Measurements from ENCODE around the gene NLRC4.

NLRC4 gene

DNA sequence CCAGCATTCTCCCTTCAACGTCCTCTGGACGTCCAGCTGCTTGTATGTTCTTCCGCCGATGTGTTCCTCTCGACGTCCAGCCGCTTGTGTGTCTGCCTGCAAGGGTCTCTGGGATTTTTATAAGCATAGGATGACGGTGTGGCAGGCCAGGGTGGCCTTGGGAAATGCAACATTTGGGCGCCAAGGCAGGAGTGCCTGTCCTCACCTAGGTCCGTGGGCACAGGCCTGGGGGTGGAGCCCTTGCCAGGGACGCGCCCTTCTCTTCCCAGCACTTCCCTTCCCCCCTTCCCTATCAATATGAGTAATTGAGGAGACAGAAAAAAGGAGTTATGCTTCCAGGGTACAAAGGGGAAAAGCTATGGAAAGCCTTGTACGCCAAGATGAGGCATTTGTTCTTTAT is 6.4 kb downstream of the NLRC4 start:
- no peaks in the 10 kb centered on the region for H3K79me2 ChIP-seq (ENCODE audit: low read length)
- no peak overlapping the region for H3K9ac ChIP-seq (ENCODE audit: low read length)
- H4K20me1 ChIP-seq (ENCODE audit: insufficient read depth, low read length), result no peaks in the 10 kb centered on the region
- H3K36me3 ChIP-seq (replicated peaks; ENCODE audit: insufficient read depth, low read length), result no peaks in the 10 kb centered on the region
- H3F3A ChIP-seq (ENCODE audit: insufficient read depth, low read length), result no peaks in the 10 kb centered on the region
- H3K27ac ChIP-seq (ENCODE audit: low read length), result no peak overlapping the region
- H2AFZ ChIP-seq (ENCODE audit: low read length), result no peak overlapping the region
- no peak for DNase-seq
- H3K9me2 ChIP-seq (replicated peaks; ENCODE audit: insufficient read depth, low read length), result no peaks in the 10 kb centered on the region
- H3K4me1 ChIP-seq (ENCODE audit: low read length), result no peaks in the 10 kb centered on the region
- H3K4me2 ChIP-seq (ENCODE audit: low read depth, low read length), result no peak overlapping the region
- no peak overlapping the region for H3K4me3 ChIP-seq (ENCODE audit: low read length)
- no peaks in the 10 kb centered on the region for H3K9me3 ChIP-seq (replicated peaks; ENCODE audit: insufficient read depth, low read length)
- TF ChIP-seq EZH2 (optimal IDR thresholded peaks at IDR 0.05; ENCODE audit: low read depth, low read length) (no peak), EZH2phosphoT487 (IDR thresholded peaks at IDR 0.05; ENCODE audit: low read length) (no peak)
- TF ChIP-seq, protein P1, sequence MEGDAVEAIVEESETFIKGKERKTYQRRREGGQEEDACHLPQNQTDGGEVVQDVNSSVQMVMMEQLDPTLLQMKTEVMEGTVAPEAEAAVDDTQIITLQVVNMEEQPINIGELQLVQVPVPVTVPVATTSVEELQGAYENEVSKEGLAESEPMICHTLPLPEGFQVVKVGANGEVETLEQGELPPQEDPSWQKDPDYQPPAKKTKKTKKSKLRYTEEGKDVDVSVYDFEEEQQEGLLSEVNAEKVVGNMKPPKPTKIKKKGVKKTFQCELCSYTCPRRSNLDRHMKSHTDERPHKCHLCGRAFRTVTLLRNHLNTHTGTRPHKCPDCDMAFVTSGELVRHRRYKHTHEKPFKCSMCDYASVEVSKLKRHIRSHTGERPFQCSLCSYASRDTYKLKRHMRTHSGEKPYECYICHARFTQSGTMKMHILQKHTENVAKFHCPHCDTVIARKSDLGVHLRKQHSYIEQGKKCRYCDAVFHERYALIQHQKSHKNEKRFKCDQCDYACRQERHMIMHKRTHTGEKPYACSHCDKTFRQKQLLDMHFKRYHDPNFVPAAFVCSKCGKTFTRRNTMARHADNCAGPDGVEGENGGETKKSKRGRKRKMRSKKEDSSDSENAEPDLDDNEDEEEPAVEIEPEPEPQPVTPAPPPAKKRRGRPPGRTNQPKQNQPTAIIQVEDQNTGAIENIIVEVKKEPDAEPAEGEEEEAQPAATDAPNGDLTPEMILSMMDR (IDR thresholded peaks at IDR 0.05; ENCODE audit: low read length), result no peak
- H3K27me3 ChIP-seq (replicated peaks; ENCODE audit: insufficient read depth, low read length), result no peaks in the 10 kb centered on the region

- Histone ChIP-seq H3F3A (ENCODE audit: insufficient read depth, low read length) (no peaks in the 10 kb centered on the region), H3K4me1 (ENCODE audit: low read length) (no peaks in the 10 kb centered on the region), H3K36me3 (replicated peaks; ENCODE audit: insufficient read depth, low read length) (no peaks in the 10 kb centered on the region), H3K27me3 (replicated peaks; ENCODE audit: insufficient read depth, low read length) (no peaks in the 10 kb centered on the region), H3K9me3 (replicated peaks; ENCODE audit: insufficient read depth, low read length) (no peaks in the 10 kb centered on the region), H3K79me2 (ENCODE audit: low read length) (no peaks in the 10 kb centered on the region), H3K4me3 (ENCODE audit: low read length) (no peak overlapping the region), H3K9ac (ENCODE audit: low read length) (no peak overlapping the region), H2AFZ (ENCODE audit: low read length) (no peak overlapping the region), H3K9me2 (replicated peaks; ENCODE audit: insufficient read depth, low read length) (no peaks in the 10 kb centered on the region), H3K27ac (ENCODE audit: low read length) (no peak overlapping the region), H4K20me1 (ENCODE audit: insufficient read depth, low read length) (no peaks in the 10 kb centered on the region), H3K4me2 (ENCODE audit: low read depth, low read length) (no peak overlapping the region)
- no peak for DNase-seq
- TF ChIP-seq EZH2 (optimal IDR thresholded peaks at IDR 0.05; ENCODE audit: low read depth, low read length) (no peak), EZH2phosphoT487 (IDR thresholded peaks at IDR 0.05; ENCODE audit: low read length) (no peak)
- TF ChIP-seq, protein P1 (IDR thresholded peaks at IDR 0.05; ENCODE audit: low read length), result no peak
These were observed 14.4 kb downstream of the NLRC4 start for GRCh38 chr2:32250290-32250689.

- Histone ChIP-seq H3K27me3 (replicated peaks; ENCODE audit: insufficient read depth, low read length) (no peaks in the 10 kb centered on the region), H3K36me3 (replicated peaks; ENCODE audit: insufficient read depth, low read length) (no peaks in the 10 kb centered on the region), H2AFZ (ENCODE audit: low read length) (no peak overlapping the region), H3K27ac (ENCODE audit: low read length) (no peak overlapping the region), H3K4me3 (ENCODE audit: low read length) (no peak overlapping the region), H3K9me2 (replicated peaks; ENCODE audit: insufficient read depth, low read length) (no peaks in the 10 kb centered on the region), H3K79me2 (ENCODE audit: low read length) (no peaks in the 10 kb centered on the region), H3K9me3 (replicated peaks; ENCODE audit: insufficient read depth, low read length) (no peaks in the 10 kb centered on the region), H3K4me1 (ENCODE audit: low read length) (no peaks in the 10 kb centered on the region), H3F3A (ENCODE audit: insufficient read depth, low read length) (no peaks in the 10 kb centered on the region), H3K4me2 (ENCODE audit: low read depth, low read length) (no peak overlapping the region), H4K20me1 (ENCODE audit: insufficient read depth, low read length) (no peaks in the 10 kb centered on the region), H3K9ac (ENCODE audit: low read length) (no peak overlapping the region)
- TF ChIP-seq EZH2 (optimal IDR thresholded peaks at IDR 0.05; ENCODE audit: low read depth, low read length) (no peak), EZH2phosphoT487 (IDR thresholded peaks at IDR 0.05; ENCODE audit: low read length) (no peak)
- TF ChIP-seq, protein P1 (IDR thresholded peaks at IDR 0.05; ENCODE audit: low read length), result no peak
- no peak for DNase-seq
These were observed 14.9 kb downstream of the NLRC4 start for GRCh38 chr2:32249731-32250236.

All from MM.1S (cell line).